T47D (cell line): ENCODE measurements around the gene RET.
A peak's percentile ranks its signal among the peaks of the same experiment; 100 is the strongest.

ENCODE experiments used
- DNase-seq, 2 experiments: peaks; one replicate each; pipeline versions ENCODE4 v3.0.0 to v3.0.0-alpha.2; 2011 to 2012; ENCODE audit warnings: low read depth in 1 of 2, low spot score in 1 of 2
- JUND ChIP-seq: IDR thresholded peaks from 2 replicates; pipeline ENCODE4 v1.6.1; 2012; ENCODE audit warnings: low read depth
- in situ Hi-C: cut with HindIII; loops from 2 replicates; pipeline ENCODE4 v1.10.0; 2016; ENCODE audit warnings: low sequenced_read_pairs, low pct_unique_long_range_greater_than_20kb

The RET gene

GRCh38 chr10:43100366-43100765 is 23.5 kb downstream of the RET start:
- in situ Hi-C loops = no loop called here
- no peak for DNase-seq

GRCh38 chr10:43102063-43102828 is 25.4 kb downstream of the RET start:
- no peak for DNase-seq
- in situ Hi-C loops = no loop called here
- TF ChIP-seq JUND = no peak

More at GRCh38 chr10:43100366-43100765, 23.5 kb downstream of the RET start:
- TF ChIP-seq JUND = no peak

GRCh38 chr10:43105102-43105955 is 28.5 kb downstream of the RET start:
- DNase-seq = peak; percentile 77 to 89
- TF ChIP-seq JUND = no peak
- in situ Hi-C loops = no loop called here

GRCh38 chr10:43105956-43106229 is 29.0 kb downstream of the RET start:
- no peak for DNase-seq
- in situ Hi-C loops = no loop called here
- TF ChIP-seq JUND = no peak

GRCh38 chr10:43106256-43107091 is 29.6 kb downstream of the RET start:
- TF ChIP-seq JUND = no peak
- no peak for DNase-seq
- in situ Hi-C loops = no loop called here

GRCh38 chr10:43108951-43109350 is 32.1 kb downstream of the RET start:
- TF ChIP-seq JUND = no peak
- in situ Hi-C loops = no loop called here
- DNase-seq = no peak

- TF ChIP-seq JUND = no peak
- DNase-seq = no peak
- in situ Hi-C loops = no loop called here
Measured at GRCh38 chr10:43109671-43110249, 32.9 kb downstream of the RET start.

GRCh38 chr10:43110338-43111071 is 33.6 kb downstream of the RET start:
- peak in 1 of 2 experiments; percentile 59 for DNase-seq
- no peak for TF ChIP-seq JUND
- in situ Hi-C loops = no loop called here

- in situ Hi-C loops = no loop called here
- TF ChIP-seq JUND = no peak
- no peak for DNase-seq
Measured at GRCh38 chr10:43111101-43111500, 34.2 kb downstream of the RET start.

- no peak for DNase-seq
- in situ Hi-C loops = no loop called here
- TF ChIP-seq JUND = no peak
Measured at GRCh38 chr10:43111921-43112607, 35.2 kb downstream of the RET start.

- DNase-seq = no peak
- in situ Hi-C loops = no loop called here
Measured at GRCh38 chr10:43112608-43112961, 35.7 kb downstream of the RET start.

More at GRCh38 chr10:43112608-43112961, 35.7 kb downstream of the RET start:
- no peak for TF ChIP-seq JUND
